Stimulated activated naive CD8-positive, alpha-beta T cell treated with anti-CD3 and anti-CD28 coated beads, Interleukin-15, Interleukin-2, amounts not matched to agents 100 U/mL and 50 U/mL, for 24 hours (primary cell): ENCODE data around the gene AJM1.
"Not testable (repeated sequence)": the region's sequence is repeated elsewhere in the genome, so short reads cannot be mapped to it uniquely, and the experiment has no call there.

Source experiments
- ATAC-seq: fragments of 150-1000 bp; cut with Tn5 transposase; one replicate; pipeline ENCODE4 v1.10.0; 2021
- DNase-seq: peaks from one replicate; pipeline ENCODE4 v3.0.0; 2021

AJM1 gene

GRCh38 chr9:136880651-136881050 lies 38.4 kb downstream of the AJM1 start:
- ATAC-seq: no peak
- no peak for DNase-seq

- ATAC-seq: peak; percentile 29
Observed at GRCh38 chr9:136881691-136882108, 39.4 kb downstream of the AJM1 start.

GRCh38 chr9:136882109-136882946 lies 40.0 kb downstream of the AJM1 start:
- DNase-seq: peak; percentile 93
- ATAC-seq: peak; percentile 70

More at GRCh38 chr9:136881691-136882108, 39.4 kb downstream of the AJM1 start:
- DNase-seq: peak; percentile 72

- not testable (repeated sequence) for DNase-seq, ATAC-seq
Observed at GRCh38 chr9:136882947-136883283, 40.6 kb downstream of the AJM1 start.

GRCh38 chr9:136883670-136884069 lies 41.4 kb downstream of the AJM1 start:
- not testable (repeated sequence) for DNase-seq, ATAC-seq

GRCh38 chr9:136885950-136886578 lies 43.8 kb downstream of the AJM1 start, which contains the start of gene TRAF2:
Gene TRAF2, plus strand, starts transcription at chr9:136886516. Its CDS starts 12,225 bp downstream, at chr9:136898741.
- ATAC-seq (peak; percentile 87), DNase-seq (peak; percentile 98)

- no peak for ATAC-seq
- DNase-seq: peak; percentile 45
Observed at GRCh38 chr9:136886610-136887597, 44.6 kb downstream of the AJM1 start.

- ATAC-seq: no peak
Observed at GRCh38 chr9:136888454-136888853, 46.2 kb downstream of the AJM1 start.

GRCh38 chr9:136889858-136890257 lies 47.6 kb downstream of the AJM1 start:
- ATAC-seq: no peak

More at GRCh38 chr9:136888454-136888853, 46.2 kb downstream of the AJM1 start:
- no peak for DNase-seq

GRCh38 chr9:136890661-136891060 lies 48.4 kb downstream of the AJM1 start:
- no peak for DNase-seq
- ATAC-seq: no peak

More at GRCh38 chr9:136889858-136890257, 47.6 kb downstream of the AJM1 start:
- no peak for DNase-seq
